ENCODE data around the gene ZNF485.

DNA sequence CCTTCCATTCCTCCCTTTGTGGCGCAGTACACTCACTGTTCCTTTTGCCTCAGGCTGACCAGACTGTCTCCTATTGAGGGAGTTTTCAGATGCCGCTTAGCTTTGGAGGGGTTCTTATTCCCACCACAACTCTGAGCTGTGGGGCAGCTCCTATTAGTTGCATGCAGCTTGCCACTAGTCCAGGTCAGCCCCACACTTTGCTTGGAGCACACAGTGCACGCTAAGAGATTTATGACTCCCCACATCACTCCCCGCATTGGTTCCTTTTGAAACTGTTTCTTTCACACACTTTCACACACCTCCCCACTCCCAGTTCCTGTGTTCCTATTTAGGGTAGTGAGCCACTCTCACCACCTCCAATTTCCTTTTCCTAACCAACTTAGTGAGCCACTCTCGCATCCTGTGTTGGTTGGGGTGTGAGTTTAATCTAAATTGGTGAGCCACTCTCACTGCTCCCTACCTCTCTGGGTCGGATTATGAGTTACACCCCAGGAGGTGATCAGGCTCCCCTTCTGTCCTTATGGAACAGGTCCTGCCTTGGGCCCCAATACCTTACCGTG lies 10.4 kb upstream of the ZNF485 start:
- no peak for TF ChIP-seq EZH2 (IDR thresholded peaks at IDR 0.05; ENCODE audit: low read length)
- TF ChIP-seq, protein P1, sequence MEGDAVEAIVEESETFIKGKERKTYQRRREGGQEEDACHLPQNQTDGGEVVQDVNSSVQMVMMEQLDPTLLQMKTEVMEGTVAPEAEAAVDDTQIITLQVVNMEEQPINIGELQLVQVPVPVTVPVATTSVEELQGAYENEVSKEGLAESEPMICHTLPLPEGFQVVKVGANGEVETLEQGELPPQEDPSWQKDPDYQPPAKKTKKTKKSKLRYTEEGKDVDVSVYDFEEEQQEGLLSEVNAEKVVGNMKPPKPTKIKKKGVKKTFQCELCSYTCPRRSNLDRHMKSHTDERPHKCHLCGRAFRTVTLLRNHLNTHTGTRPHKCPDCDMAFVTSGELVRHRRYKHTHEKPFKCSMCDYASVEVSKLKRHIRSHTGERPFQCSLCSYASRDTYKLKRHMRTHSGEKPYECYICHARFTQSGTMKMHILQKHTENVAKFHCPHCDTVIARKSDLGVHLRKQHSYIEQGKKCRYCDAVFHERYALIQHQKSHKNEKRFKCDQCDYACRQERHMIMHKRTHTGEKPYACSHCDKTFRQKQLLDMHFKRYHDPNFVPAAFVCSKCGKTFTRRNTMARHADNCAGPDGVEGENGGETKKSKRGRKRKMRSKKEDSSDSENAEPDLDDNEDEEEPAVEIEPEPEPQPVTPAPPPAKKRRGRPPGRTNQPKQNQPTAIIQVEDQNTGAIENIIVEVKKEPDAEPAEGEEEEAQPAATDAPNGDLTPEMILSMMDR (optimal IDR thresholded peaks at IDR 0.05 in 1 of 3, IDR thresholded peaks at IDR 0.05 in 1 of 3, conservative IDR thresholded peaks at IDR 0.05 in 1 of 3; ENCODE audit: extremely low read depth in 1 of 3, insufficient read depth in 2 of 3, low read length in 3 of 3): no peak
